Testis (tissue), 2 donors: ENCODE measurements around the gene ARHGAP9.

Experiments used
- CTCF ChIP-seq, 3 experiments: fragments of 450-650 bp in 2 of 3; fragments of 200-600 bp in 1 of 3; sonication (generic) in 1 of 3; IDR thresholded peaks; one replicate each; pipeline ENCODE4 v1.5.1; 2016 to 2019; ENCODE audit warnings: antibody characterized with exemption in 3 of 3, mild to moderate bottlenecking in 2 of 3, moderate library complexity in 1 of 3
- POLR2A ChIP-seq: fragments of 450-650 bp; IDR thresholded peaks from one replicate; pipeline ENCODE4 v1.6.1; 2017; ENCODE audit warnings: antibody characterized with exemption, mild to moderate bottlenecking, moderate library complexity

- TF ChIP-seq CTCF (IDR thresholded peaks at IDR 0.05): no peak
- no peak for TF ChIP-seq POLR2A
Observed at GRCh38 chr12:57465747-57466505, 13.7 kb downstream of the ARHGAP9 start.
